ENCODE measurements around the gene TOX2.
A peak's percentile ranks its signal among the peaks of the same experiment; 100 is the strongest.

The TOX2 gene

GRCh38 chr20:44068316-44069201, 153.9 kb downstream of the TOX2 start:
- DNase-seq, result no peak

GRCh38 chr20:44069203-44070011, 154.8 kb downstream of the TOX2 start:
- DNase-seq, result peak; percentile 41

- no peak for DNase-seq
Observed at GRCh38 chr20:44070139-44070900, 155.7 kb downstream of the TOX2 start.

- DNase-seq, result no peak
Observed at GRCh38 chr20:44071057-44071456, 156.4 kb downstream of the TOX2 start.

GRCh38 chr20:44071526-44072111, 157.0 kb downstream of the TOX2 start:
- DNase-seq, result no peak

GRCh38 chr20:44072384-44072783, 157.7 kb downstream of the TOX2 start:
- no peak for DNase-seq

GRCh38 chr20:44073011-44073674, 158.5 kb downstream of the TOX2 start:
- no peak for DNase-seq

GRCh38 chr20:44073675-44074071, 159.0 kb downstream of the TOX2 start:
- DNase-seq, result no peak

- DNase-seq, result no peak
Observed at GRCh38 chr20:44074252-44075151, 159.8 kb downstream of the TOX2 start.

GRCh38 chr20:44075191-44075949, 160.7 kb downstream of the TOX2 start:
- DNase-seq, result no peak

GRCh38 chr20:44075950-44076232, 161.2 kb downstream of the TOX2 start:
- no peak for DNase-seq

- DNase-seq, result no peak
Observed at GRCh38 chr20:44079291-44079690, 164.6 kb downstream of the TOX2 start.

- DNase-seq, result no peak
Observed at GRCh38 chr20:44080064-44080463, 165.4 kb downstream of the TOX2 start.

- DNase-seq, result peak; percentile 72
Observed at GRCh38 chr20:44080646-44081267, 166.1 kb downstream of the TOX2 start.

GRCh38 chr20:44081476-44081875, 166.8 kb downstream of the TOX2 start:
- DNase-seq, result no peak

GRCh38 chr20:44081888-44082287, 167.2 kb downstream of the TOX2 start:
- DNase-seq, result no peak

- no peak for DNase-seq
Observed at GRCh38 chr20:44083220-44083933, 168.7 kb downstream of the TOX2 start.

- no peak for DNase-seq
Observed at GRCh38 chr20:44084439-44084838, 169.8 kb downstream of the TOX2 start.

GRCh38 chr20:44084891-44085290, 170.2 kb downstream of the TOX2 start:
- no peak for DNase-seq

All from stimulated activated CD4-positive, alpha-beta T cell treated with anti-CD3 and anti-CD28 coated beads, Interleukin-4, amount 100 ng/mL, for 1 hour (primary cell).